Fibroblast of gingiva (primary cell): ENCODE measurements around the gene ERCC1.

Experiments
- DNase-seq: peaks from one replicate; pipeline ENCODE4 v3.0.0-alpha.2; 2011; ENCODE audit warnings: low read depth

ERCC1 gene

GRCh38 chr19:45364696-45365095, 59.0 kb downstream of the ERCC1 start:
- no peak for DNase-seq

- DNase-seq: no peak
Measured at GRCh38 chr19:45363861-45364459, 59.8 kb downstream of the ERCC1 start.

GRCh38 chr19:45362291-45362690, 61.4 kb downstream of the ERCC1 start:
- no peak for DNase-seq

GRCh38 chr19:45361608-45362007, 62.1 kb downstream of the ERCC1 start:
- no peak for DNase-seq

- no peak for DNase-seq
Measured at GRCh38 chr19:45358213-45358792, 65.4 kb downstream of the ERCC1 start.

- DNase-seq: no peak
Measured at GRCh38 chr19:45357445-45357783, 66.3 kb downstream of the ERCC1 start.
